Gastrocnemius medialis (tissue), 4 donors: ENCODE results near the gene SULT4A1. TPM values are rescaled to one million over a fixed set of nuclear protein-coding genes. Genes with fewer than 3 reads are reported as not detected.

Source experiments
- ATAC-seq, 2 donors: fragments of 150-250 bp; one replicate each; pipeline ENCODE4 v1.9.1; 2016
- DNase-seq, 2 donors: peaks; one replicate each; pipeline ENCODE4 v3.0.0-alpha.2; 2019
- H3K27ac ChIP-seq, 4 donors: fragments of 200-600 bp; sonication (generic); 1 replicate in 1 of 4; 2 replicates in 3 of 4; pipeline ENCODE4 v1.5.1; 2016 to 2018; ENCODE audit warnings: mild to moderate bottlenecking in 2 of 4, moderate library complexity in 1 of 4
- H3K27me3 ChIP-seq, 3 donors: fragments of 200-600 bp; sonication (generic) in 2 of 3; 1 replicate in 1 of 3; 2 replicates in 2 of 3; pipeline versions ENCODE4 v1.5.1 to v1.6.0; 2016 to 2019; ENCODE audit warnings: mild to moderate bottlenecking in 1 of 3, moderate library complexity in 1 of 3
- H3K36me3 ChIP-seq, 2 donors: fragments of 200-600 bp; sonication (generic) in 1 of 2; one replicate each; pipeline ENCODE4 v1.5.1; 2017 to 2018
- H3K4me1 ChIP-seq, 2 donors: fragments of 200-600 bp; sonication (generic) in 1 of 2; one replicate each; pipeline ENCODE4 v1.5.1; 2016 to 2017; ENCODE audit warnings: mild to moderate bottlenecking in 2 of 2
- H3K4me3 ChIP-seq, 4 donors: fragments of 200-600 bp; sonication (generic) in 3 of 4; 1 replicate in 1 of 4; 2 replicates in 3 of 4; pipeline ENCODE4 v1.5.1; 2016 to 2019; ENCODE audit warnings: mild to moderate bottlenecking in 2 of 4
- H3K9me3 ChIP-seq, 3 donors: fragments of 200-600 bp; sonication (generic) in 2 of 3; 1 replicate in 1 of 3; 2 replicates in 2 of 3; pipeline ENCODE4 v1.5.1; 2016 to 2019
- CTCF ChIP-seq, 5 experiments: fragments of 450-650 bp in 3 of 5; fragments of 200-600 bp in 2 of 5; sonication (generic) in 2 of 5; IDR thresholded peaks in 4 of 5; conservative IDR thresholded peaks in 1 of 5; 1 replicate in 4 of 5; 2 replicates in 1 of 5; pipeline ENCODE4 v1.5.1; 2016 to 2019; ENCODE audit warnings: antibody characterized with exemption in 5 of 5, mild to moderate bottlenecking in 3 of 5, moderate library complexity in 3 of 5
- POLR2A ChIP-seq, 2 donors: fragments of 450-650 bp; IDR thresholded peaks; one replicate each; pipeline ENCODE4 v1.6.1; 2017; ENCODE audit warnings: antibody characterized with exemption in 2 of 2, mild to moderate bottlenecking in 2 of 2, moderate library complexity in 2 of 2
- in situ Hi-C, 4 donors: fragments of 200-750 bp; cut with MboI; loops; one replicate each; pipeline versions ENCODE4 v1.15.0 to v1.8.0; 2017; ENCODE audit warnings: low sequenced_read_pairs in 4 of 4
- intact Hi-C: fragments of 100-400 bp; cut with DNase I; formaldehyde crosslinking; loops from one replicate; pipeline ENCODE4 v1.15.1; 2023; ENCODE audit warnings: low total_unique reads
- total RNA-seq, 4 donors: library from RNA; depleted of rRNA; stranded (reverse); fragments of >200 nt; gene quantifications; one replicate each; pipeline versions ENCODE4 v1.1.0 to v1.2.3, GENCODE V29; 2016

The SULT4A1 gene
- total RNA-seq, 4 donors from 2014 or later = not detected

DNA sequence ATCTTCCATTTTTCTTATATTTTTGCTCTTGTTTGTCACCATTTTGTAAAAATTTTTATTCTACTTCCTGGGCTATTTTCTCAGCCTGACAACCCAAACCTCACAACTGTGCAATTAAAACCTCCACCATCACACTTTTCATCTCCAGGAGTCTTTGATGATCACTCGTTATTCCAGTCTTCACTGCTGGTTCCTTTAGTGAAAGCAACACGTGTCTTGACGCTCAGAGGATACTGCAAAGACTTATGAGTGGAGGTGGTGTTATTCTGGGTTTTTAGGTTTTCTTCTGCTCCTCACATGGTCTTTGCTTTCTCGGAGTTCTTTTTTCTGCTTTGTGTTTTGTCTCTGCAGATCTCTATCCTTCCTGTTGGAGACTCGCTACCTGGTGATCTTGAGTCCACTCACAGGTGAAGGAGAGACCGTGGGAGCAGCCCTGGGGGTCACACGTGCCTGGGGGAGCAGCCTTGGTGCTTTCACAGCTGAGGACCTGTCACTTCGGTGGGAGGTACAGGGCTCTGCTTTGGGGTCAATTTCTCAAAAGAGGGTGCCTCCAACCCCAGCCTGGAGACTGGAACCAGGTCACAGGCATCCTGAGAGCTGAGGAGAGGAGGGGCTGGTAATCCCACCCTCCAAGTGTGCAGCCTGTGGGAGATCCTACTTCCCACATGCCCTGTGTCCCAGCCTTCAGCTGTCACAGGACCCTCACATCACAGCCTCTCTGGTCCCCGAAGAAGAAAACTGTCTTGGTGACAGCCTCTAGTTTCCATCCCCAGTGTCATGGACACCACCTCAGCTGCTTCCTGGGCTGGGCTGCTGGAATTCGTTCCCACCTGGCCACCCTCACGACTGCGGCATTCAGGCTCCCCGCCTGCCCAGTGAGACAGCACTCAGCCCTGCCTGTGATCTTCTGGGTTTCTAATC is 11.0 kb downstream of the SULT4A1 start:
- ATAC-seq = no peak

GRCh38 chr22:43850529-43850928 is 11.8 kb downstream of the SULT4A1 start:
- Histone ChIP-seq H3K4me3 (no peak overlapping the region), H3K4me1 (no peaks in the 10 kb centered on the region), H3K9me3 (no peaks in the 10 kb centered on the region), H3K27me3 (peaks cover 4 to 26% (median 19%) of the 10 kb centered on the region in 3 donors), H3K27ac (no peak overlapping the region), H3K36me3 (no peaks in the 10 kb centered on the region)
- no peak for ATAC-seq
- DNase-seq = peak in 1 of 2 donors; percentile 6
- intact Hi-C loops = no loop called here
- no peak for TF ChIP-seq CTCF (IDR thresholded peaks at IDR 0.05 in 4 of 5, conservative IDR thresholded peaks at IDR 0.05 in 1 of 5)
- TF ChIP-seq POLR2A (IDR thresholded peaks at IDR 0.05) = no peak
- in situ Hi-C loops = no loop called here

More for the DNA sequence above, 11.0 kb downstream of the SULT4A1 start:
- Histone ChIP-seq H3K27me3 (peaks cover 4 to 26% (median 19%) of the 10 kb centered on the region in 3 donors), H3K9me3 (no peaks in the 10 kb centered on the region), H3K4me1 (no peaks in the 10 kb centered on the region), H3K36me3 (no peaks in the 10 kb centered on the region), H3K27ac (no peak overlapping the region), H3K4me3 (no peak overlapping the region)
- in situ Hi-C loops (no loop called here), intact Hi-C loops (no loop called here)
- no peak for TF ChIP-seq POLR2A (IDR thresholded peaks at IDR 0.05)
- no peak for TF ChIP-seq CTCF (IDR thresholded peaks at IDR 0.05 in 4 of 5, conservative IDR thresholded peaks at IDR 0.05 in 1 of 5)
- DNase-seq = peak in 1 of 2 donors; percentile 3

GRCh38 chr22:43849731-43850130 is 12.6 kb downstream of the SULT4A1 start:
- H3K27me3 ChIP-seq = peaks cover under 1 to 26% (median 19%) of the 10 kb centered on the region in 3 donors
- ATAC-seq (no peak), DNase-seq (no peak)
- in situ Hi-C loops (loop anchor here in 1 of 4 donors (25.0 kb wide), 1 partner anchor 462 kb away; no protein-coding TSS in a partner anchor), intact Hi-C loops (no loop called here)
- H3K4me1 ChIP-seq = no peaks in the 10 kb centered on the region
- no peaks in the 10 kb centered on the region for H3K36me3 ChIP-seq
- no peak overlapping the region for H3K27ac ChIP-seq
- no peak overlapping the region for H3K4me3 ChIP-seq
- TF ChIP-seq CTCF (IDR thresholded peaks at IDR 0.05 in 4 of 5, conservative IDR thresholded peaks at IDR 0.05 in 1 of 5) (no peak), POLR2A (IDR thresholded peaks at IDR 0.05) (no peak)
- no peaks in the 10 kb centered on the region for H3K9me3 ChIP-seq

- Histone ChIP-seq H3K27ac (no peak overlapping the region), H3K36me3 (no peaks in the 10 kb centered on the region), H3K27me3 (peaks cover 0 to 19% (median 17%) of the 10 kb centered on the region in 3 donors), H3K4me1 (no peaks in the 10 kb centered on the region), H3K9me3 (no peaks in the 10 kb centered on the region), H3K4me3 (no peak overlapping the region)
- DNase-seq = peak in 1 of 2 donors; percentile 9
- TF ChIP-seq CTCF (IDR thresholded peaks at IDR 0.05 in 4 of 5, conservative IDR thresholded peaks at IDR 0.05 in 1 of 5) (peak in 4 of 5 experiments; percentile 10 to 25 (median 20)), POLR2A (IDR thresholded peaks at IDR 0.05) (no peak)
- in situ Hi-C loops (loop anchor here in 1 of 4 donors (25.0 kb wide), 1 partner anchor 461 kb away; no protein-coding TSS in a partner anchor), intact Hi-C loops (loop anchor here (1.0 kb wide), 1 partner anchor 20 kb away; no protein-coding TSS in a partner anchor)
- ATAC-seq = no peak
Measured at GRCh38 chr22:43848366-43849171, 13.7 kb downstream of the SULT4A1 start.
